HFFc6 (cell line): ENCODE data around the gene NUMA1. TPM values are rescaled to one million over a fixed set of nuclear protein-coding genes. Genes with fewer than 3 reads are reported as not detected.

ENCODE experiments used
- DNase-seq: peaks from one replicate; pipeline ENCODE4 v3.0.0-alpha.2; 2018
- H3K27ac Mint-ChIP-seq: 2 replicates; pipeline ENCODE4 v1.8.0; 2020; ENCODE audit warnings: mild to moderate bottlenecking, mixed read lengths
- H3K27me3 Mint-ChIP-seq: 2 replicates; pipeline ENCODE4 v1.8.0; 2021; ENCODE audit warnings: mild to moderate bottlenecking, moderate library complexity, mixed read lengths; ENCODE audit not compliant: insufficient read depth
- H3K36me3 Mint-ChIP-seq: 2 replicates; pipeline ENCODE4 v1.8.0; 2021; ENCODE audit warnings: low read depth, mixed read lengths
- H3K4me1 Mint-ChIP-seq: 2 replicates; pipeline ENCODE4 v1.8.0; 2020; ENCODE audit warnings: low read depth, mixed read lengths
- H3K4me3 Mint-ChIP-seq: 2 replicates; pipeline ENCODE4 v1.8.0; 2020; ENCODE audit warnings: mild to moderate bottlenecking, moderate library complexity, mixed read lengths
- H3K9me3 Mint-ChIP-seq: 2 replicates; pipeline ENCODE4 v1.8.0; 2020; ENCODE audit warnings: mild to moderate bottlenecking, mixed read lengths
- total RNA-seq, 6 experiments: library from RNA; stranded (reverse); fragmentation: NEBNext Ultra II Directional; extraction: Animal tissue kit (Norgen Biotek cat#: 25700); gene quantifications; 2 replicates in 1 of 6; 3 replicates in 5 of 6; pipeline ENCODE4 v1.2.3, GENCODE V29; 2021
- TF ChIP-seq, protein P1 (sequence below): fragments of 200-600 bp; sonication (generic); IDR thresholded peaks from 2 replicates; pipeline ENCODE4 v1.5.0; 2021; ENCODE audit warnings: antibody characterized with exemption, mild to moderate bottlenecking

NUMA1 gene
- total RNA-seq, 6 experiments from 2014 or later, result 127 to 148 (median 137) TPM

DNA sequence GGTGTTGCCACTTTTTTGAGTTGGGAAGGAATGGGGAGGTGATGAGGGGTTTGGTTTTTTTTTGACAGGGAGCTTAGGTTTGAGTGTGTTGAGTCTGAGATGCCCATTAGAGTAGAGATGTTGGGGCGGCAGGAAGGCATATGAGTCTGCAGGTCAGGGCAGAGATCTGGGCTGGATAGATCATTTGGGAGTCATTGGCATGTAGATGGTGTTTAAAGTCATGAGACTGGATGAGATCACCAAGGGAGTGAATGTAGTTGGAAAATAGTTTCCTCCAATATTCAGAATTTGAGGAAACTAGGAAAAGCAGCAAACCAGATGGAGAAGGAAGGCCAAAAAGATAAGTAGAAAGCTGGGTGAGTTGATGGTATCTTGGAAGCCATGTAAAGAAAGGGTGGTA, 34.2 kb upstream of the NUMA1 start:
- Mint-ChIP-seq H3K4me3 (peak overlapping the region; percentile 98), H3K9me3 (no peaks in the 10 kb centered on the region), H3K27ac (peak overlapping the region; percentile 100), H3K4me1 (peaks cover 78% of the 10 kb centered on the region), H3K27me3 (peaks cover 6% of the 10 kb centered on the region; the same call in 1 of the 2 replicates), H3K36me3 (peaks cover 25% of the 10 kb centered on the region)
- TF ChIP-seq, protein P1, sequence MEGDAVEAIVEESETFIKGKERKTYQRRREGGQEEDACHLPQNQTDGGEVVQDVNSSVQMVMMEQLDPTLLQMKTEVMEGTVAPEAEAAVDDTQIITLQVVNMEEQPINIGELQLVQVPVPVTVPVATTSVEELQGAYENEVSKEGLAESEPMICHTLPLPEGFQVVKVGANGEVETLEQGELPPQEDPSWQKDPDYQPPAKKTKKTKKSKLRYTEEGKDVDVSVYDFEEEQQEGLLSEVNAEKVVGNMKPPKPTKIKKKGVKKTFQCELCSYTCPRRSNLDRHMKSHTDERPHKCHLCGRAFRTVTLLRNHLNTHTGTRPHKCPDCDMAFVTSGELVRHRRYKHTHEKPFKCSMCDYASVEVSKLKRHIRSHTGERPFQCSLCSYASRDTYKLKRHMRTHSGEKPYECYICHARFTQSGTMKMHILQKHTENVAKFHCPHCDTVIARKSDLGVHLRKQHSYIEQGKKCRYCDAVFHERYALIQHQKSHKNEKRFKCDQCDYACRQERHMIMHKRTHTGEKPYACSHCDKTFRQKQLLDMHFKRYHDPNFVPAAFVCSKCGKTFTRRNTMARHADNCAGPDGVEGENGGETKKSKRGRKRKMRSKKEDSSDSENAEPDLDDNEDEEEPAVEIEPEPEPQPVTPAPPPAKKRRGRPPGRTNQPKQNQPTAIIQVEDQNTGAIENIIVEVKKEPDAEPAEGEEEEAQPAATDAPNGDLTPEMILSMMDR, result no peak
- DNase-seq, result peak; percentile 32

DNA sequence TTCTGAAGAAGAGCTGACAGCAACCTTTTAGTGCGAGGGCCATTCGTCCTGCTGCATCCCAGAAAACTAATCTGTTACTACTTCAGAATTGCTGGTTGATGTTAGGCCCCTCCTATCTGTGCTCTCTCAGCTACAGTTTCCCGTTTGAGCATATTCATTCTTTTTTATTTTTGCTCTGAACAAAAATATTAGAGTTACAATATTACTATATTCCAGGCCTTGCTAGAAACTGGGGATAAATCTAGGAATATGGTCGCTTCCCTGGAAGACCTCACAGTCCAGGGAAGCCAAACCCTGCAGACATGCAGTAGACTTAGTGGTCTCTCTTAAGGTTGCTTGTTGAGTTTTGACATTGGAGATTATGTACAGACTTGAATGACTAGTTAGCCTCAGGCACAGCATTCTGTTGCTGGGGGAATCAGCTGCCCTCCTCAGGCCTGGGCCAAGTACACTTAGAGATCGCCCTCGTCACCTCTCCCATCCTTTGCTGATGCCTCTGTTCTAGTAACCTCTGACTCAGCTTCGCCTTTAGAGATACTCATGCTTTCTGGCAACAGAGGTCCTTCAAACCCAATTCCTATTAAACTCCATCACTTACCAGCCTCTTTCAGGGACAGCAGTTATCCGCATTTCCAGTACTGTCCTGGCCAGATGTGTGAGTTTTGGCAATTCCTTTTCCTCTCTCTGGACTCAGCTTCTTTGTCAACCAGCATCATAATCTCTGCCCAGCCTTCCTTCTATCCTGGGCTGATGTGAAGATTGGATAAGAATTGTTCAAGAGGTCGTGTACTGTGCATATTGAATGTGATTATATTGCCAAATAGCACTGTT, 32.9 kb upstream of the NUMA1 start:
- peaks cover 66% of the 10 kb centered on the region for H3K4me1 Mint-ChIP-seq
- DNase-seq, result peak; percentile 95
- TF ChIP-seq, protein P1, result no peak
- peaks cover 6% of the 10 kb centered on the region; the same call in 1 of the 2 replicates for H3K27me3 Mint-ChIP-seq
- no peaks in the 10 kb centered on the region for H3K9me3 Mint-ChIP-seq
- H3K27ac Mint-ChIP-seq, result peak overlapping the region; percentile 100
- peak overlapping the region; percentile 98 for H3K4me3 Mint-ChIP-seq
- peaks cover 25% of the 10 kb centered on the region for H3K36me3 Mint-ChIP-seq

DNA sequence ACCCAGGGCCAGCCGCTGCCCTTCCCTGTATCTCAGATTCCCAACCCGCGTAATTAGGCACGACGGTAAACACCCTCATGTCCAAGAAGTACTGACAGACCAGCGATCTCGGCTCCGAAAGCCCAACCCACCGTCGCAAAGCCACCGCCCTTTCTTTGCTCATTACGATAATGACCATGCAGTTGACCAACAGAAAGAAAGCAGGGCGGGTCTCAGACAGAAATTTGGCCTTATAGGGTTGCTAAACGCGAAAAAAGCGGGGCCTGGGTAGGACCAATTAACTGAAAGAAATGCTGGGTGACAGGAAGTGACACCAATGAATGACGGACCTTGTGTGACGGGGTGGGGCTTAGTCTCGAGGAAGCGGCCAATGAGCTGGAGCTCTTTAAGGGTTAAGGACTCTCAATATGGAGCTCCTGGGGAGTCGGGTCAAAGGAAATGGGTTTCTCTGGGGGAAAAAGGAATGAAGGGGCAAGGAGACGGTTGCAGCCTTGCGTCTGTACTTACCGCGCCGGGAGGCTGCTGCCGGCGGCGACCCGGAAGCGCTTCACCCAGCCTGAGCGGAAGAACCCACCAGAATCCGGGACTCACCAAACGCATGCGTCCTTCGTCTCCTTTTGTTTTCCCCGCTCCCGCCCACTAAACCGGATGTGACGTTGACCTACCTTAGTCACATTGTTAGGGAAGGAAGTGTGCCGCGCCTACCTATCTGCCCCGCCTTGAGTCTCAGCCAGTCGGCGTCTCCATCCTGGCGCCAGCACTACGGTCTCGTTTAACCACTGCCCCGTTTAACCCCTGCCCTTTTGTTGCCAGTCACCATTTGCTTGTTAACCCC, 32.0 kb upstream of the NUMA1 start, which contains the start of gene ANAPC15:
Gene ANAPC15, minus strand, starts transcription at position 553 of the 835 bp plus-strand sequence. CDS start 1,419 bp downstream, outside the sequence.
- H3K27ac Mint-ChIP-seq, result peak within 1 kb of the TSS; percentile 100
- peak within 1 kb of the TSS; percentile 98 for H3K4me3 Mint-ChIP-seq
- H3K27me3 Mint-ChIP-seq, result peaks cover 6% of the 10 kb centered on the region; the same call in 1 of the 2 replicates
- peak; percentile 99 for DNase-seq
- peaks cover 25% of the 10 kb centered on the region for H3K36me3 Mint-ChIP-seq
- TF ChIP-seq, protein P1, result no peak
- H3K4me1 Mint-ChIP-seq, result peaks cover 70% of the 10 kb centered on the region
- no peaks in the 10 kb centered on the region for H3K9me3 Mint-ChIP-seq

DNA sequence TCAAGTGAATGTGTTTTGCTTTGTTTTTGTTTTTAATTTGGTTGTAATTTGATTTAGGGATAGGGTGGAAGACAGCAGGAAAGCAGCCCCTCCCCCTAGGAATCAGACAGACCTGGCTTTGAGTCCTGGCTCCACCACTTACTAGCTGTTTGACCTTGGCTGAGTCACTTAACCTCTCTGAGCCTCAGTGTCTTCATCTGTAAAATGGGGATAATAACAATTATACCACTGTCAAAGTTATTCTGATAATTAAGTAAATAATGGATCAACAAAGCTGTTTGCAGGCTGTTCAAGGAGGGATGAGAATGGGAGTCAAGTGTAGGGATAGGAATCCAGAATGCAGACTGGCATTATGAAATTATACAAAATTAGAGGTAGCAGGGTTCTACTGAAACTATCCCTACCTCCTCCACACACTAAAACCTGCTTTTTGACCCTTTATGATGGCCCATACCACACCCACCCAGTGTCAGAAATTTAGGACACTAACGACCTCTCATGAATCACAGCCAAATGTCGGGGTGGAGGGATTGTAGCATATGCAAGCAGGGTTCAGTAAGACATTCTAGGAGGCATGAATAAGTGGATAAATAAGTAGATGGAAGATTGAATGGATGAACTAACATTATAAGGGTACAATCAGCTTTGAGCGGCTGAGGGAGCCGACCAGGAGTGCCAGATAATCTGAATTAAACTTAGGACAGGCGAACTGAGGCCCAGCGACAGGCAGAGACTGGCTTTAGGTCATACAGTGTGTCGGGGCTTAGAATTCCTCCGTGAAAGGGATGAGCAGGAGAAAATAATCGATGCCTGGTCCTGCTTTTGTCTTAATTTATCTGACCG, 31.2 kb upstream of the NUMA1 start:
- Mint-ChIP-seq H3K9me3 (no peaks in the 10 kb centered on the region), H3K27me3 (peaks cover 6% of the 10 kb centered on the region; the same call in 1 of the 2 replicates), H3K36me3 (peaks cover 25% of the 10 kb centered on the region), H3K27ac (peak overlapping the region; percentile 100), H3K4me3 (peak overlapping the region; percentile 98), H3K4me1 (peaks cover 68% of the 10 kb centered on the region)
- TF ChIP-seq, protein P1, result no peak
- DNase-seq, result no peak

DNA sequence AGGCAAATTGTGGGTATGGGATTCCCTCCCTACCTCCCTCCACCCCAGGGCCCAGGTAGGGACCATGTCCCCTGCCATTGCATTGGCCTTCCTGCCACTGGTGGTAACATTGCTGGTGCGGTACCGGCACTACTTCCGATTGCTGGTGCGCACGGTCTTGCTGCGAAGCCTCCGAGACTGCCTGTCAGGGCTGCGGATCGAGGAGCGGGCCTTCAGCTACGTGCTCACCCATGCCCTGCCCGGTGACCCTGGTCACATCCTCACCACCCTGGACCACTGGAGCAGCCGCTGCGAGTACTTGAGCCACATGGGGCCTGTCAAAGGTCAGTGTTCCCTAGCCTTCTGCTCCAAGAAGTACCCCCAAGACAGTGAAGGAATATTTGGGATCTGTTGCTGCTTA, 25.5 kb upstream of the NUMA1 start, which contains the start of gene TOMT:
Gene TOMT, plus strand, starts transcription at position 37 of the 400 bp plus-strand sequence. Its CDS starts 28 bp downstream, at position 65.
- peaks cover 6% of the 10 kb centered on the region for H3K27me3 Mint-ChIP-seq
- no peak within 1 kb of the TSS; the same call in 1 of the 2 replicates for H3K27ac Mint-ChIP-seq
- TF ChIP-seq, protein P1, result no peak
- no peak for DNase-seq
- 0 out of 2 replicates have a peak, but pooled peaks cover 4% of the 10 kb centered on the region for H3K9me3 Mint-ChIP-seq
- H3K36me3 Mint-ChIP-seq, result peaks cover 38% of the 10 kb centered on the region
- H3K4me3 Mint-ChIP-seq, result no peak within 1 kb of the TSS
- peaks cover 45% of the 10 kb centered on the region for H3K4me1 Mint-ChIP-seq
